KG1 (cell line): ENCODE measurements around the gene SH2D6.
"Not testable (repeated sequence)": the region's sequence is repeated elsewhere in the genome, so short reads cannot be mapped to it uniquely, and the experiment has no call there.

Experiments used
- DNase-seq: peaks from one replicate; lab custom pipeline; 2025; lab: John Stamatoyannopoulos, UW

SH2D6 gene

GRCh38 chr2:85422072-85422457, 3.6 kb downstream of the SH2D6 start:
- no peak for DNase-seq

GRCh38 chr2:85423525-85423924, 5.0 kb downstream of the SH2D6 start:
- DNase-seq: no peak

GRCh38 chr2:85425588-85425987, 7.1 kb downstream of the SH2D6 start:
- DNase-seq: no peak

GRCh38 chr2:85427300-85427835, 8.9 kb downstream of the SH2D6 start:
- DNase-seq: no peak

GRCh38 chr2:85428343-85428881, 9.9 kb downstream of the SH2D6 start:
- DNase-seq: no peak

- DNase-seq: no peak
Observed at GRCh38 chr2:85429213-85429923, 10.9 kb downstream of the SH2D6 start.

- no peak for DNase-seq
Observed at GRCh38 chr2:85429924-85430289, 11.4 kb downstream of the SH2D6 start.

GRCh38 chr2:85430752-85431569, 12.4 kb downstream of the SH2D6 start:
- DNase-seq: no peak

GRCh38 chr2:85431570-85432205, 13.2 kb downstream of the SH2D6 start:
- DNase-seq: no peak

GRCh38 chr2:85433511-85434089, 15.1 kb downstream of the SH2D6 start:
- DNase-seq: no peak

- DNase-seq: no peak
Observed at GRCh38 chr2:85434696-85435095, 16.2 kb downstream of the SH2D6 start.

- DNase-seq: no peak
Observed at GRCh38 chr2:85435220-85435958, 16.9 kb downstream of the SH2D6 start.

GRCh38 chr2:85435981-85436835, 17.7 kb downstream of the SH2D6 start:
- DNase-seq: no peak

GRCh38 chr2:85436836-85437487, 18.4 kb downstream of the SH2D6 start:
- no peak for DNase-seq

- peak; percentile 32 for DNase-seq
Observed at GRCh38 chr2:85437488-85438200, 19.1 kb downstream of the SH2D6 start.

- DNase-seq: no peak
Observed at GRCh38 chr2:85438201-85439024, 19.9 kb downstream of the SH2D6 start.

GRCh38 chr2:85439025-85439472, 20.5 kb downstream of the SH2D6 start:
- DNase-seq: no peak

GRCh38 chr2:85439569-85439968, 21.1 kb downstream of the SH2D6 start:
- not testable (repeated sequence) for DNase-seq
